Measurements from ENCODE around the gene ABL2. TPM values are rescaled to one million over a fixed set of nuclear protein-coding genes. Genes with fewer than 3 reads are reported as not detected.
A peak's percentile ranks its signal among the peaks of the same experiment; 100 is the strongest.
"Not testable (repeated sequence)": the region's sequence is repeated elsewhere in the genome, so short reads cannot be mapped to it uniquely, and the experiment has no call there.

The ABL2 gene
- total and polyA plus RNA-seq, 8 donors = 1.3 to 26.6 (median 6.7) TPM

- Histone ChIP-seq H3K36me3 (no peaks in the 10 kb centered on the region), H3K9me3 (no peaks in the 10 kb centered on the region), H3K27me3 (no peaks in the 10 kb centered on the region), H3K4me3 (peak overlapping the region; percentile 85 to 100 (median 98)), H3K4me1 (peaks cover 12 to 42% (median 27%) of the 10 kb centered on the region in 4 donors), H3K27ac (peak overlapping the region in 4 of 5 donors; percentile 86 to 93 (median 88))
- TF ChIP-seq EP300 (IDR thresholded peaks at IDR 0.05) (no peak), CTCF (IDR thresholded peaks at IDR 0.05) (no peak), POLR2AphosphoS5 (IDR thresholded peaks at IDR 0.05) (no peak), POLR2A (IDR thresholded peaks at IDR 0.05) (no peak)
- WGBS, 5 donors = 48 to 52% (median 48%) methylated on average over 5 of the region's 5 CpGs
- intact Hi-C loops (cut with DNase I; ENCODE audit: low total_unique reads) = no loop called here
- DNase-seq = no peak
These were observed 774 bp upstream of the ABL2 start for GRCh38 chr1:179230251-179230650.

- Histone ChIP-seq H3K4me1 (peaks cover 12 to 42% (median 27%) of the 10 kb centered on the region in 4 donors), H3K27me3 (no peaks in the 10 kb centered on the region), H3K36me3 (peaks cover 0 to 10% (median 8%) of the 10 kb centered on the region in 4 donors), H3K27ac (peak overlapping the region; percentile 74 to 93 (median 88)), H3K4me3 (peak overlapping the region; percentile 85 to 100 (median 98)), H3K9me3 (no peaks in the 10 kb centered on the region)
- TF ChIP-seq POLR2AphosphoS5 (IDR thresholded peaks at IDR 0.05) (no peak), POLR2A (IDR thresholded peaks at IDR 0.05) (no peak), EP300 (IDR thresholded peaks at IDR 0.05) (no peak), CTCF (IDR thresholded peaks at IDR 0.05) (no peak)
- intact Hi-C loops (cut with DNase I; ENCODE audit: low total_unique reads) = no loop called here
- peak; percentile 45 to 76 for DNase-seq
- 0 to 2% (median 1%) methylated on average over 11 to 19 of the region's 19 CpGs for WGBS, 5 donors
These were observed 679 bp downstream of the ABL2 start for GRCh38 chr1:179228783-179229213.

- Histone ChIP-seq H3K36me3 (peaks cover 0 to 13% (median 11%) of the 10 kb centered on the region in 4 donors), H3K9me3 (no peaks in the 10 kb centered on the region), H3K27ac (no peak overlapping the region), H3K4me1 (peaks cover 12 to 42% (median 27%) of the 10 kb centered on the region in 4 donors), H3K27me3 (no peaks in the 10 kb centered on the region), H3K4me3 (no peak overlapping the region)
- intact Hi-C loops (cut with DNase I; ENCODE audit: low total_unique reads) = no loop called here
- TF ChIP-seq EP300 (IDR thresholded peaks at IDR 0.05) (no peak), CTCF (IDR thresholded peaks at IDR 0.05) (no peak), POLR2AphosphoS5 (IDR thresholded peaks at IDR 0.05) (no peak), POLR2A (IDR thresholded peaks at IDR 0.05) (no peak)
- no peak for DNase-seq
These were observed 2.7 kb downstream of the ABL2 start for GRCh38 chr1:179226738-179227137.

- Histone ChIP-seq H3K4me1 (peaks cover 12 to 37% (median 18%) of the 10 kb centered on the region in 4 donors), H3K36me3 (peaks cover 0 to 16% (median 14%) of the 10 kb centered on the region in 4 donors)
- 85 to 93% (median 93%) methylated on average over 8 of the region's 8 CpGs for whole genome bisulfite sequencing, 5 donors
- H3K27me3 ChIP-seq; intact Hi-C loops (cut with DNase I; ENCODE audit: low total_unique reads); H3K27ac ChIP-seq; DNase-seq; H3K9me3 ChIP-seq; H3K4me3 ChIP-seq: not testable (repeated sequence)
These were observed 5.0 kb downstream of the ABL2 start for GRCh38 chr1:179224466-179224865.

GRCh38 chr1:179221121-179221520 lies 8.4 kb downstream of the ABL2 start:
- 82 to 87% (median 85%) methylated on average over 7 of the region's 7 CpGs for WGBS, 5 donors
- DNase-seq; H3K4me3 ChIP-seq; H3K27ac ChIP-seq; H3K9me3 ChIP-seq; intact Hi-C loops (cut with DNase I; ENCODE audit: low total_unique reads); H3K27me3 ChIP-seq: not testable (repeated sequence)
- H3K4me1 ChIP-seq = peaks cover 0 to 25% (median 15%) of the 10 kb centered on the region in 4 donors
- H3K36me3 ChIP-seq = peaks cover 0 to 23% (median 21%) of the 10 kb centered on the region in 4 donors
